NK-92 treated with Interleukin-12 subunit alpha and Interleukin-12 subunit beta, amount 100 ng/mL, for 24 hours (cell line): ENCODE results near the gene NPIPA5.
"Not testable (repeated sequence)": the region's sequence is repeated elsewhere in the genome, so short reads cannot be mapped to it uniquely, and the experiment has no call there.

Source experiments
- DNase-seq: peaks from one replicate; lab custom pipeline; 2025; lab: John Stamatoyannopoulos, UW

Gene NPIPA5

DNA sequence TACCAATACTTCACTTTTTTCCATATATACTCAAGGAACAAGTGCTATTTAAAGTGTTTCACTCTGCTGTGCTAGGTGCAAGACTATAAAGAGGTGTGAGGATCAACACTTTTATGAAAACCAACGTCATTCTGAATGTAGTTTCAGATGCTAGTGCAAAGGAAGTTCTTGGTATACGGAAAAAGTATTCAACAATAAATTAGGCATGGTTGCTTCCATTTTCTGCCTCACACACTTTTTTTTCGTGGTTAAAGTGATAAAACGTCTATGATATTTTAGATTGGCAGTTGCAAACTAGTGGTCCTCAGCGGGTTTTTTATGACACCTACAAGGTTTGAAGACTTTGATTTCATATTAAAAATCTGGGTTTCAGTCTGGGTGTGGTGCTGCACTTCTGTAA is 11.8 kb upstream of the NPIPA5 start:
- DNase-seq = not testable (repeated sequence)

GRCh38 chr16:15388060-15388459 is 10.0 kb upstream of the NPIPA5 start:
- not testable (repeated sequence) for DNase-seq

DNA sequence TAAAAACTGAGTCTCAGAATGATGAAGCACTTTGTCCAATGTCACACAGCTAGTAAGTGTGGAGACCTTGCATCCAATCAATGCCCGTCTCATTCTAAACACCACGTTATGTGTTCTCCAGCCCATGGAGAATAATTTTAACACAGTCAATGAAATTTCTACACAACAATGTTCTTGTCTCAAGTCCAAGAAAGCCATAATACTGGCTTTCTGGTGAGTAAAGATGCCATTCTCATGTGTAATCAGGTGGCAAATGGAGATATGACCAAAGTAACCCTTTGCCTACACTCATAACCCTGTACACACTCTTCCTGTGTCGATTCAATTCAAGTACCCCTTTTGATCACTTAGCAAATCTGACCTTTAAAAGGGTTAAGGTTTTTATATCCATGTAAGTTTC is 4.7 kb upstream of the NPIPA5 start:
- not testable (repeated sequence) for DNase-seq

- not testable (repeated sequence) for DNase-seq
These were observed 20.6 kb downstream of the NPIPA5 start for GRCh38 chr16:15357495-15357894.

DNA sequence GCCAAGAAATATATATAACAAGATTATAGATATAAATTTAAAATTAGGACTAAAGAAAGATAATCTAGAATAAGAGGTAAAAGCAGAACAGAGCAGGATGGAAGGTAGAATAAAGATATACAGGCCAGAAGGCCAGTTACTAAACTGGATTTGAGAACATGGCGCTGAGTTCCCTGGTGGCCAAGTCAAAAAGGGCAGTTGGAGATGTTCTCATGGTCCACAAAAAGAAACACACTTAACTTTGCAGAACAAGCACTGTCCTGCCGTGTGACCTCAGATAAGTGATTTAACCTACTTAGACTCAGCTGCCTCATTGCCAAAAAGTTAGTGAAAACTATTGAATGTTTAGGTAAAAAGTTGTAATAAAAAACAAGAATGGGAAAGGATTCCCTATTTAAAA is 23.2 kb downstream of the NPIPA5 start:
- DNase-seq = not testable (repeated sequence)

DNA sequence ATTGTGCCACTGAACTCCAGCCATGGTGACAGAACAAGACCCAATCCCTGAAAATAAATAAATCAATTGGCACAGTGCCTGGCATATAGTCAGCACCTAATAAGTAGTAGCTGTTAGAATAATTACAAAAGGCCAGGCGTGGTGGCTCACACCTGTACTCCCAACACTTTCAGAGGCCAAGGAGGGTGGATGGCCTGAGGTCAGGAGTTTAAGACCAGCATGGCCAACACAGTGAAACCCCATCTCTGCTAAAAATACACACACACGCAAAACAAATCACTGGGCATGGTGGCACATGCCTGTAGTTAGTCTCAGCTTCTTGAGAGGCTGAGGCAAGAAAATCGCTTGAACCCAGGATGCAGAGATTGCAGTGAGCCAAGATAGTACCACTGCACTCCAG is 25.2 kb downstream of the NPIPA5 start:
- not testable (repeated sequence) for DNase-seq

DNA sequence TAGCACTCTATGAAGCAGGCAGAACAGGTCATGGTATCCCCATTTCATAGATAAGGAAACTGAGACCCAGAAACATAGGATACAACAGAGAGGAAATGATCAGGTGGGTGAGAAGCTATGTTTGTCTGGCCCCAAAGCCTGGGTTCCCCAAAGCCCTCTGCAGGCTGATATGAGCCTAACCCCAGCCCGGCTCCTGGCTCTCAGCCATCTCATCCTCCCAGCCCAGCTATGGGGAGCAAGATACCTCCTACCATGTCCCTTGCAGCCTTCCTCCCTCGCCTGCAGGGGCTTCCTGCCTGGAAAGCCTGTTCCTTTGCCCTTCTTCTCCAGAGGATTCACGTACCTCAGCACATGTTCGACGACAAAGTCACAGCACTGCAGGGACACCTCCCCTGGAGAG is 26.3 kb downstream of the NPIPA5 start:
- DNase-seq = not testable (repeated sequence)

GRCh38 chr16:15351251-15351650 is 26.8 kb downstream of the NPIPA5 start:
- DNase-seq = not testable (repeated sequence)

- DNase-seq = not testable (repeated sequence)
These were observed 29.4 kb downstream of the NPIPA5 start for GRCh38 chr16:15348721-15349120.

GRCh38 chr16:15342337-15342736 is 35.8 kb downstream of the NPIPA5 start:
- DNase-seq = not testable (repeated sequence)

- DNase-seq = not testable (repeated sequence)
These were observed 39.1 kb downstream of the NPIPA5 start for GRCh38 chr16:15338986-15339385.

- not testable (repeated sequence) for DNase-seq
These were observed 40.0 kb downstream of the NPIPA5 start for GRCh38 chr16:15337974-15338605.

DNA sequence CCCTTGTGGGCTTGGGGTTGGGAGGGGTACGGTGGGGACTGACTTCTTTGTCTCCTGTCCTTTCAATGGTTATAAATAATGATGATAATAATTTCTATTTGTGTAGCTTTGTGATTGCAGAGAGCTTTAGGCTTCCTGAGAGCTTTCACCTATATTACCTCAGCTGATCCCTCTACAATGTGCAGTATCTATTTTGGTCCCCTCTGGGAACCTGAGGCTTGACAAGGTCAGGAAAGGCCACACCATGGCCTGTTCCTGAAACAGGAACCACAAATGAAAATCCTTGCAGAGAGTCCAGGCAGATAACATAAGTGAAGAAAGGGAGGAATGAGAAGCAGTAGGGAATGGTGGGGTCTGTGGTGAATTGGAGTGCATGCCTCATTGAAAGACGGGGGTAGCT is 42.5 kb downstream of the NPIPA5 start:
- not testable (repeated sequence) for DNase-seq

DNA sequence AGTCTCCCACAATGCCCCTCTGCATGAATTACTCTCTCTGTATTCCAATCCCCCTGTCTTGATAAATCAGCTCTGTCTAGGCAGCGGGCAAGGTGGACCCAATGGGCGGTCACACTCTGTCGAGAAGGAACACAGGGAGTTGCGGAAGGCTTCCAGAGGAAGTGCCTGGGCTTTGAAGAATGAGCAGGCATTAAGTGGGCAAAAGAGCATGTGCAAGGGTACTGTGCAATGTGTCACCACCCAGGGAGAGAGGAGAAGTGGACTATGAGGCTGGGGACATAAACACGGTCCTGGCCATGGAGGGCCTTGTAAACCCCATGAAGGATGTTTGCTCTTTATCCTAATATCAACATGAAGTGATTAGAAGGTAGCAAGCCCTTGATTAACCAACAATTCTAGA is 44.1 kb downstream of the NPIPA5 start:
- not testable (repeated sequence) for DNase-seq

GRCh38 chr16:15330978-15331377 is 47.1 kb downstream of the NPIPA5 start:
- not testable (repeated sequence) for DNase-seq

DNA sequence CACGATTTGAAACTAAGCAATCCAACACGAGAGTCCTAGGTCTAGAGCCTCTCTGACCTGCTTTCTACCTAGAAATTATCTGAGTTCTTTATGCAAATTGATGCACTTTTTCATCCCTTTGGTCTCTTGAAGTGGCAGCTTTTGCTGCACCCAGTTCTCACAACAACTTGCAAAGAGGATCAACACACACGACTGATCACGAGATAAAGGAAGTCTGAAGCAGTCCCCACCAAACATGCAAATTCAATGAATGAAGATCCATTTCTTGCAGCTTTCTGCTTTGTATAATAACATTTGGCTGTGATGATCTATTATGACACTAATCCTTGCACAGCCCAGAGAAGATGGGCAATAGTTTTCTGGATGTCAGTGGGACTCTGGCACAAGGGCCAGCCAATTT is 53.1 kb downstream of the NPIPA5 start:
- not testable (repeated sequence) for DNase-seq

DNA sequence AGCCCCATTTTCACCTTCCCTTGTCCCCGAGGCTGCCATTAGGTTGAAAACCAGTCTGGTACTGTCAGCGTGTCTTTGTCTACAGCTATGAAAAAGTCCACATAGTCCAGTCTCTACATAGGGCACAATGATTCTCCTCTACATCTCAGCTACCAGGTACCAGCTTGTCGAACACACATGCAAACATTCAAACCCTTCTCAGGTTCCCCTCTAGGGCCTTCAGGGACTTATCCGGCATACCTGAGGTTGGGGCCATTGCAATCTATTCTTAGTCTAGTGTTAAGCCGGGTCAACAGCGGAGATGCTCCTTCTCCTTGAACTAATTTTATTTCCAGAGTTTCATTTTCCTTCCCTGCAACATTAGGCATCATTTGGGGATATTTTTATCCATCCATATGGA is 54.7 kb downstream of the NPIPA5 start:
- not testable (repeated sequence) for DNase-seq

GRCh38 chr16:15321221-15321620 is 56.9 kb downstream of the NPIPA5 start:
- DNase-seq = not testable (repeated sequence)

DNA sequence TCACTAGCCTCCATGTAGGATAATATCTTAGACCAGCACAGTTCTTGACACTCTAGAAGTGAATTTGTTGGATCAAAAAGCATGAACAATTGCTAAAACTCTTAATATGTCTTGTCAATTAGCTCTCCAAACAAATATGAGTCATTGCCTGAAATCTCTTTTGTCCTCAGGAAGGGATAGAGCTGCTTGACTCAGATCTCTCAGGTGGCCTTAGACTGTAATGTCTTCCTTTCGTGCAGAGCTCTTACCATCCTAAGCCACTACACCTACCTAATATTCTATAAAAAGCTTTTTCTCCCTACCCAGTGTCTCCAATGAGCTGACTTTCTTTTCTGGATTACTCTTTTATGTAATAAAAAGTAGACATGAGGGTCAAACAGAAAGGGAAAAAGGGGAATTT is 63.5 kb downstream of the NPIPA5 start:
- not testable (repeated sequence) for DNase-seq
